ENCODE measurements around the gene NOS3. TPM values are rescaled to one million over a fixed set of nuclear protein-coding genes. Genes with fewer than 3 reads are reported as not detected.

NOS3 gene
- total and polyA plus RNA-seq, 2 donors (not counting 3 experiments of a cell fraction or from before 2014, with no cell fraction given), result 82.8 to 95.1 TPM

- Histone ChIP-seq H3K27me3 (ENCODE audit: control insufficient read depth in 2 of 2, insufficient read depth in 2 of 2, low read length in 2 of 2) (peaks cover 14 to 17% of the 10 kb centered on the region in 2 experiments), H4K20me1 (replicated peaks; ENCODE audit: control insufficient read depth, extremely low read depth, insufficient read depth, low read length) (no peaks in the 10 kb centered on the region), H3K4me3 (replicated peaks in 1 of 3; ENCODE audit: insufficient read depth in 1 of 3, low read depth in 1 of 3, low read length in 3 of 3) (no peak overlapping the region), H3K9ac (replicated peaks; ENCODE audit: extremely low read depth, insufficient read depth, low read length) (no peak overlapping the region), H3K36me3 (ENCODE audit: control insufficient read depth in 2 of 2, extremely low read depth in 1 of 2, insufficient read depth in 2 of 2, low read length in 2 of 2) (no peaks in the 10 kb centered on the region), H3K79me2 (ENCODE audit: control insufficient read depth, insufficient read depth, low read length) (no peaks in the 10 kb centered on the region), H3K9me3 (replicated peaks; ENCODE audit: control insufficient read depth, insufficient read depth, low read length) (no peaks in the 10 kb centered on the region), H3K4me1 (ENCODE audit: control insufficient read depth, extremely low read depth, insufficient read depth, low read length) (no peaks in the 10 kb centered on the region), H3K9me1 (replicated peaks; ENCODE audit: control insufficient read depth, extremely low read depth, insufficient read depth, low read length) (no peaks in the 10 kb centered on the region), H3K4me2 (ENCODE audit: insufficient read depth, low read length) (no peak overlapping the region), H2AFZ (ENCODE audit: low read depth, low read length) (no peak overlapping the region), H3K27ac (ENCODE audit: insufficient read depth, low read depth, low read length) (no peak overlapping the region)
- FAIRE-seq (no peak), DNase-seq (ENCODE audit: low read depth, low spot score) (no peak)
- intact Hi-C loops (cut with micrococcal nuclease) (loop anchor here (1.0 to 2.0 kb wide), 6 partner anchors 24 to 208 kb away; no protein-coding TSS in a partner anchor), dilution Hi-C loops (cut with MboI; ENCODE audit: extremely low pct_ligation_motif_present, low sequenced_read_pairs) (no loop called here)
- no peak for TF ChIP-seq GATA2 (IDR thresholded peaks at IDR 0.05; ENCODE audit: insufficient read depth, insufficient read length, low read depth, low read length)
- CTCF ChIA-PET, result interaction anchor here (0.8 to 5.5 kb wide), 11 partner anchors 15 to 280 kb away, joined by 3 to 97 read pairs (median 18); no protein-coding TSS in a partner anchor
- no TSS peak for BruUV-seq (replicated peaks)
- POLR2A ChIA-PET, result no interaction called here
These were observed 26.9 kb upstream of the NOS3 start for GRCh38 chr7:150963707-150964559.

GRCh38 chr7:150964593-150965111 is 26.2 kb upstream of the NOS3 start:
- no peak for FAIRE-seq
- CTCF ChIA-PET, result interaction anchor here (0.8 to 3.2 kb wide), 6 partner anchors 14 to 66 kb away, joined by 3 to 26 read pairs (median 10); no protein-coding TSS in a partner anchor

More at GRCh38 chr7:150964593-150965111, 26.2 kb upstream of the NOS3 start:
- H3K9ac ChIP-seq (replicated peaks; ENCODE audit: extremely low read depth, insufficient read depth, low read length), result no peak overlapping the region
- H3K4me1 ChIP-seq (ENCODE audit: control insufficient read depth, extremely low read depth, insufficient read depth, low read length), result no peaks in the 10 kb centered on the region
- no peaks in the 10 kb centered on the region for H3K9me1 ChIP-seq (replicated peaks; ENCODE audit: control insufficient read depth, extremely low read depth, insufficient read depth, low read length)
- no TSS peak for BruUV-seq (replicated peaks)
- H3K9me3 ChIP-seq (replicated peaks; ENCODE audit: control insufficient read depth, insufficient read depth, low read length), result no peaks in the 10 kb centered on the region
- H3K79me2 ChIP-seq (ENCODE audit: control insufficient read depth, insufficient read depth, low read length), result no peaks in the 10 kb centered on the region
- no peaks in the 10 kb centered on the region for H3K36me3 ChIP-seq (ENCODE audit: control insufficient read depth in 2 of 2, extremely low read depth in 1 of 2, insufficient read depth in 2 of 2, low read length in 2 of 2)
- intact Hi-C loops (cut with micrococcal nuclease) (no loop called here), dilution Hi-C loops (cut with MboI; ENCODE audit: extremely low pct_ligation_motif_present, low sequenced_read_pairs) (no loop called here)
- no peaks in the 10 kb centered on the region for H4K20me1 ChIP-seq (replicated peaks; ENCODE audit: control insufficient read depth, extremely low read depth, insufficient read depth, low read length)
- H3K27ac ChIP-seq (ENCODE audit: insufficient read depth, low read depth, low read length), result no peak overlapping the region
- POLR2A ChIA-PET, result no interaction called here
- no peak overlapping the region for H3K4me3 ChIP-seq (replicated peaks in 1 of 3; ENCODE audit: insufficient read depth in 1 of 3, low read depth in 1 of 3, low read length in 3 of 3)
- H2AFZ ChIP-seq (ENCODE audit: low read depth, low read length), result no peak overlapping the region
- H3K27me3 ChIP-seq (ENCODE audit: control insufficient read depth in 2 of 2, insufficient read depth in 2 of 2, low read length in 2 of 2), result peaks cover 8 to 17% of the 10 kb centered on the region in 2 experiments
- TF ChIP-seq POLR2AphosphoS5 (IDR thresholded peaks at IDR 0.05; ENCODE audit: insufficient read depth, low read depth, low read length) (no peak), EZH2 (IDR thresholded peaks at IDR 0.05; ENCODE audit: borderline replicate concordance, low read depth, low read length, severe bottlenecking) (no peak), FOS (IDR thresholded peaks at IDR 0.05; ENCODE audit: borderline replicate concordance, insufficient read depth, low read length) (no peak), JUN (IDR thresholded peaks at IDR 0.05; ENCODE audit: borderline replicate concordance, insufficient read depth, insufficient read length, low read depth) (no peak), MYC (IDR thresholded peaks at IDR 0.05; ENCODE audit: low read depth, low read length) (no peak), POLR2A (IDR thresholded peaks at IDR 0.05; ENCODE audit: low read depth, low read length) (no peak), GATA2 (IDR thresholded peaks at IDR 0.05; ENCODE audit: insufficient read depth, insufficient read length, low read depth, low read length) (no peak)
- TF ChIP-seq, protein P1, sequence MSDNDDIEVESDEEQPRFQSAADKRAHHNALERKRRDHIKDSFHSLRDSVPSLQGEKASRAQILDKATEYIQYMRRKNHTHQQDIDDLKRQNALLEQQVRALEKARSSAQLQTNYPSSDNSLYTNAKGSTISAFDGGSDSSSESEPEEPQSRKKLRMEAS (IDR thresholded peaks at IDR 0.05; ENCODE audit: insufficient read depth, insufficient read length), result no peak
- TF ChIP-seq, protein P2, sequence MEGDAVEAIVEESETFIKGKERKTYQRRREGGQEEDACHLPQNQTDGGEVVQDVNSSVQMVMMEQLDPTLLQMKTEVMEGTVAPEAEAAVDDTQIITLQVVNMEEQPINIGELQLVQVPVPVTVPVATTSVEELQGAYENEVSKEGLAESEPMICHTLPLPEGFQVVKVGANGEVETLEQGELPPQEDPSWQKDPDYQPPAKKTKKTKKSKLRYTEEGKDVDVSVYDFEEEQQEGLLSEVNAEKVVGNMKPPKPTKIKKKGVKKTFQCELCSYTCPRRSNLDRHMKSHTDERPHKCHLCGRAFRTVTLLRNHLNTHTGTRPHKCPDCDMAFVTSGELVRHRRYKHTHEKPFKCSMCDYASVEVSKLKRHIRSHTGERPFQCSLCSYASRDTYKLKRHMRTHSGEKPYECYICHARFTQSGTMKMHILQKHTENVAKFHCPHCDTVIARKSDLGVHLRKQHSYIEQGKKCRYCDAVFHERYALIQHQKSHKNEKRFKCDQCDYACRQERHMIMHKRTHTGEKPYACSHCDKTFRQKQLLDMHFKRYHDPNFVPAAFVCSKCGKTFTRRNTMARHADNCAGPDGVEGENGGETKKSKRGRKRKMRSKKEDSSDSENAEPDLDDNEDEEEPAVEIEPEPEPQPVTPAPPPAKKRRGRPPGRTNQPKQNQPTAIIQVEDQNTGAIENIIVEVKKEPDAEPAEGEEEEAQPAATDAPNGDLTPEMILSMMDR (IDR thresholded peaks at IDR 0.05; ENCODE audit: extremely low read depth in 1 of 2, insufficient read depth in 1 of 2, low read depth in 1 of 2, low read length in 2 of 2), result no peak
- H3K4me2 ChIP-seq (ENCODE audit: insufficient read depth, low read length), result no peak overlapping the region
- DNase-seq (ENCODE audit: low read depth, low spot score), result no peak
